Endothelial cell of umbilical vein (primary cell): Measurements from ENCODE around the gene ORC6. TPM values are rescaled to one million over a fixed set of nuclear protein-coding genes. Genes with fewer than 3 reads are reported as not detected.

Source experiments
- BruUV-seq: library from RNA; stranded (reverse); fragments of 400-500 nt; replicated peaks from 2 replicates; lab custom pipeline; 2021; lab: Mats Ljungman, UMichigan
- CTCF ChIA-PET: fragments of 300-600, 350-600 bp; sonication (Branson Sonifier 250); formaldehyde crosslinking; loops from one replicate; lab custom pipeline; 2021; ENCODE audit warnings: antibody characterized with exemption, inconsistent platforms; lab: Charles Lee
- POLR2A ChIA-PET: fragments of 300-600, 350-600 bp; sonication (Branson Sonifier 250); formaldehyde crosslinking; loops from one replicate; lab custom pipeline; 2021; ENCODE audit warnings: antibody characterized with exemption, inconsistent platforms; lab: Charles Lee
- DNase-seq: peaks from one replicate; pipeline ENCODE4 v3.0.0-alpha.2; 2011; ENCODE audit warnings: low read depth, low spot score
- FAIRE-seq: peaks from 2 replicates; lab custom pipeline; 2011; peaks lifted over from hg19 to GRCh38; lab: Jason Lieb, UNC
- H2AFZ ChIP-seq: 2 replicates; pipeline ENCODE4 v1.6.0; 2012; ENCODE audit warnings: low read depth, low read length, control low read depth, inconsistent platforms
- H3K27ac ChIP-seq: 2 replicates; pipeline ENCODE4 v1.5.1; 2011; ENCODE audit warnings: low read depth, mild to moderate bottlenecking, control low read depth, low read length, moderate library complexity; ENCODE audit not compliant: insufficient read depth
- H3K27me3 ChIP-seq, 2 experiments: 2 replicates each; pipeline versions ENCODE4 v1.6.0 to v1.6.1; 2011; ENCODE audit warnings: low read length in 2 of 2, mixed read lengths in 1 of 2; ENCODE audit not compliant: control insufficient read depth in 2 of 2, insufficient read depth in 2 of 2
- H3K36me3 ChIP-seq, 2 experiments: 2 replicates in 1 of 2; 3 replicates in 1 of 2; pipeline ENCODE4 v1.5.1; 2011; ENCODE audit warnings: low read length in 2 of 2, mild to moderate bottlenecking in 1 of 2, moderate library complexity in 1 of 2; ENCODE audit not compliant: control insufficient read depth in 2 of 2, insufficient read depth in 2 of 2; ENCODE audit errors: extremely low read depth in 1 of 2
- H3K4me1 ChIP-seq: 3 replicates; pipeline ENCODE4 v1.5.1; 2011; ENCODE audit warnings: mild to moderate bottlenecking, low read length; ENCODE audit not compliant: control insufficient read depth, insufficient read depth; ENCODE audit errors: extremely low read depth
- H3K4me2 ChIP-seq: 2 replicates; pipeline ENCODE4 v1.6.1; 2011; ENCODE audit warnings: low read length, control low read depth, mixed read lengths; ENCODE audit not compliant: insufficient read depth
- H3K4me3 ChIP-seq, 3 experiments: fragments of 200-600 bp in 1 of 3; sonication (generic), shearing (Covaris generic) in 1 of 3; replicated peaks in 1 of 3; 2 replicates each; pipeline ENCODE4 v1.5.1; 2011 to 2016; ENCODE audit warnings: control low read depth in 3 of 3, low read length in 3 of 3, mild to moderate bottlenecking in 2 of 3, inconsistent platforms in 1 of 3, low read depth in 1 of 3, moderate library complexity in 1 of 3; ENCODE audit not compliant: insufficient read depth in 1 of 3
- H3K79me2 ChIP-seq: 2 replicates; pipeline ENCODE4 v1.6.0; 2012; ENCODE audit warnings: low read length, inconsistent platforms; ENCODE audit not compliant: control insufficient read depth, insufficient read depth
- H3K9ac ChIP-seq: replicated peaks from 2 replicates; pipeline ENCODE3; 2011; ENCODE audit warnings: low read length, control low read depth; ENCODE audit not compliant: insufficient read depth; ENCODE audit errors: extremely low read depth
- H3K9me1 ChIP-seq: replicated peaks from 3 replicates; pipeline ENCODE4 v1.6.0; 2011; ENCODE audit warnings: mild to moderate bottlenecking, low read length; ENCODE audit not compliant: control insufficient read depth, insufficient read depth; ENCODE audit errors: extremely low read depth
- H3K9me3 ChIP-seq: replicated peaks from 2 replicates; pipeline ENCODE4 v1.5.1; 2012; ENCODE audit warnings: low read length, inconsistent platforms; ENCODE audit not compliant: control insufficient read depth, insufficient read depth
- H4K20me1 ChIP-seq: replicated peaks from 2 replicates; pipeline ENCODE3; 2011; ENCODE audit warnings: mild to moderate bottlenecking, low read length; ENCODE audit not compliant: control insufficient read depth, insufficient read depth; ENCODE audit errors: extremely low read depth
- CTCF ChIP-seq, 2 donors: IDR thresholded peaks; 1 replicate in 1 of 2; 2 replicates in 1 of 2; pipeline ENCODE4 v1.5.1; 2011; ENCODE audit warnings: low read length in 2 of 2, mild to moderate bottlenecking in 2 of 2, moderate library complexity in 2 of 2, control low read depth in 1 of 2, inconsistent platforms in 1 of 2, low read depth in 1 of 2; ENCODE audit not compliant: insufficient read depth in 1 of 2; ENCODE audit errors: extremely low read depth in 1 of 2
- EZH2 ChIP-seq: IDR thresholded peaks from 2 replicates; pipeline ENCODE4 v1.6.1; 2012; ENCODE audit warnings: borderline replicate concordance, low read depth, mild to moderate bottlenecking, moderate library complexity, low read length, inconsistent platforms; ENCODE audit not compliant: severe bottlenecking
- FOS ChIP-seq: IDR thresholded peaks from 2 replicates; pipeline ENCODE4 v1.6.1; 2011; ENCODE audit warnings: mild to moderate bottlenecking, low read length, moderate library complexity, borderline replicate concordance; ENCODE audit not compliant: insufficient read depth
- GATA2 ChIP-seq: IDR thresholded peaks from 2 replicates; pipeline ENCODE4 v1.7.0; 2011; ENCODE audit warnings: low read depth, mild to moderate bottlenecking, moderate library complexity, mixed read lengths, low read length; ENCODE audit not compliant: insufficient read length, insufficient read depth
- JUN ChIP-seq: IDR thresholded peaks from 2 replicates; pipeline ENCODE4 v1.6.1; 2011; ENCODE audit warnings: borderline replicate concordance, low read depth; ENCODE audit not compliant: insufficient read length, insufficient read depth
- MAX ChIP-seq: IDR thresholded peaks from 2 replicates; pipeline ENCODE4 v1.6.1; 2011; ENCODE audit not compliant: insufficient read depth, insufficient read length
- MYC ChIP-seq: IDR thresholded peaks from one replicate; pipeline ENCODE4 v1.6.1; 2011; ENCODE audit warnings: mild to moderate bottlenecking, low read depth, low read length
- POLR2A ChIP-seq: IDR thresholded peaks from 2 replicates; pipeline ENCODE4 v1.6.1; 2012; ENCODE audit warnings: low read depth, mild to moderate bottlenecking, control low read depth, low read length
- POLR2AphosphoS5 ChIP-seq: IDR thresholded peaks from 2 replicates; pipeline ENCODE4 v1.6.1; 2012; ENCODE audit warnings: low read depth, mild to moderate bottlenecking, control low read depth, low read length, moderate library complexity; ENCODE audit not compliant: insufficient read depth
- dilution Hi-C: fragments of 300-500 bp; cut with MboI; formaldehyde crosslinking; loops from one replicate; pipeline ENCODE4 v1.15.0; 2019; ENCODE audit warnings: low sequenced_read_pairs; ENCODE audit not compliant: extremely low pct_ligation_motif_present
- intact Hi-C: fragments of 100-400 bp; cut with micrococcal nuclease; formaldehyde crosslinking; loops from one replicate; pipeline ENCODE4 v1.10.0; 2022
- polyA plus RNA-seq, 4 experiments: library from polyadenylated mRNA; depleted of rRNA in 3 of 4; stranded (reverse) in 3 of 4; unstranded in 1 of 4; fragments of >200 nt; gene quantifications; 2 replicates each; pipeline versions ENCODE4 v1.2.1 to v1.2.3, GENCODE V29; 2011 to 2012; ENCODE audit warnings: missing spikeins in 1 of 4
- total RNA-seq: library from RNA; stranded (reverse); gene quantifications from 2 replicates; pipeline ENCODE4 v1.2.3, GENCODE V29; 2021

ORC6 gene
- total and polyA plus RNA-seq, 2 donors (not counting 3 experiments of a cell fraction or from before 2014, with no cell fraction given) = 15.9 to 31.1 TPM

GRCh38 chr16:46650254-46650623 is 39.2 kb upstream of the ORC6 start:
- Histone ChIP-seq H2AFZ (no peak overlapping the region), H3K4me2 (no peak overlapping the region), H4K20me1 (no peaks in the 10 kb centered on the region), H3K9me1 (no peaks in the 10 kb centered on the region), H3K9ac (no peak overlapping the region), H3K79me2 (no peaks in the 10 kb centered on the region), H3K9me3 (no peaks in the 10 kb centered on the region), H3K27ac (no peak overlapping the region), H3K4me3 (no peak overlapping the region), H3K4me1 (no peaks in the 10 kb centered on the region), H3K36me3 (no peaks in the 10 kb centered on the region), H3K27me3 (no peaks in the 10 kb centered on the region)
- intact Hi-C loops (no loop called here), dilution Hi-C loops (no loop called here)
- FAIRE-seq (no peak), DNase-seq (no peak)
- TF ChIP-seq EZH2 = no peak
- no peak for TF ChIP-seq CTCF (IDR thresholded peaks at IDR 0.05; ENCODE audit: extremely low read depth in 1 of 2, insufficient read depth in 1 of 2, low read depth in 1 of 2, low read length in 2 of 2)
- no peak for TF ChIP-seq POLR2A
- TF ChIP-seq POLR2AphosphoS5 = no peak
- no peak for TF ChIP-seq FOS
- TF ChIP-seq GATA2 = no peak
- no peak for TF ChIP-seq MYC
- no peak for TF ChIP-seq JUN
- no peak for TF ChIP-seq MAX
- ChIA-PET CTCF (no interaction called here), POLR2A (no interaction called here)
- no TSS peak for BruUV-seq
